Sigmoid colon (tissue), 7 donors: ENCODE results near the gene KMT2E. TPM values are rescaled to one million over a fixed set of nuclear protein-coding genes. Genes with fewer than 3 reads are reported as not detected.

ENCODE experiments used
- DNase-seq: peaks from one replicate; pipeline ENCODE4 v3.0.0-alpha.2; 2019
- H3K27ac ChIP-seq, 4 donors: fragments of 200-600 bp; sonication (generic); one replicate each; pipeline ENCODE4 v1.5.1; 2016 to 2019; ENCODE audit warnings: mild to moderate bottlenecking in 1 of 4
- H3K27me3 ChIP-seq, 3 donors: fragments of 200-600 bp; sonication (generic); one replicate each; pipeline ENCODE4 v1.5.1; 2019; ENCODE audit warnings: mild to moderate bottlenecking in 1 of 3
- H3K36me3 ChIP-seq, 4 donors: fragments of 200-600 bp; sonication (generic); one replicate each; pipeline ENCODE4 v1.5.1; 2016 to 2019
- H3K4me1 ChIP-seq, 4 donors: fragments of 200-600 bp; sonication (generic); one replicate each; pipeline ENCODE4 v1.5.1; 2017 to 2019
- H3K4me3 ChIP-seq, 4 donors: fragments of 200-600 bp; sonication (generic); one replicate each; pipeline ENCODE4 v1.5.1; 2017 to 2019; ENCODE audit warnings: mild to moderate bottlenecking in 2 of 4, moderate library complexity in 1 of 4
- H3K9me3 ChIP-seq, 4 donors: fragments of 200-600 bp in 3 of 4; sonication (generic) in 3 of 4; one replicate each; pipeline versions ENCODE4 v1.5.1 to v1.6.1; 2013 to 2019
- CTCF ChIP-seq, 4 experiments: fragments of 450-650 bp in 3 of 4; fragments of 200-600 bp in 1 of 4; IDR thresholded peaks; one replicate each; pipeline ENCODE4 v1.5.1; 2016 to 2019; ENCODE audit warnings: antibody characterized with exemption in 4 of 4, mild to moderate bottlenecking in 3 of 4, moderate library complexity in 2 of 4
- EP300 ChIP-seq, 4 donors: sonication (generic); formaldehyde crosslinking; IDR thresholded peaks; one replicate each; pipeline ENCODE4 v1.6.1; 2017; ENCODE audit warnings: antibody characterized with exemption in 4 of 4
- POLR2A ChIP-seq, 2 donors: fragments of 450-650 bp; IDR thresholded peaks; one replicate each; pipeline ENCODE4 v1.6.1; 2016; ENCODE audit warnings: antibody characterized with exemption in 2 of 2, mild to moderate bottlenecking in 2 of 2, moderate library complexity in 2 of 2
- POLR2AphosphoS5 ChIP-seq, 4 donors: sonication (generic); formaldehyde crosslinking; IDR thresholded peaks; one replicate each; pipeline ENCODE4 v1.6.1; 2017; ENCODE audit warnings: antibody characterized with exemption in 4 of 4
- WGBS, 2 donors: extraction: QIAGEN DNeasy Blood & Tissue Kit; methylation state at CpG; one replicate each; pipeline ENCODE4 v1.1.7; 2013; 5-methylcytosine and 5-hydroxymethylcytosine counted together
- intact Hi-C: fragments of 100-400 bp; cut with DNase I; formaldehyde crosslinking; loops from one replicate; pipeline ENCODE4 v1.15.1; 2023
- polyA plus RNA-seq, 3 donors: library from polyadenylated mRNA; stranded (reverse); fragments of 200-250 nt; gene quantifications; one replicate each; pipeline ENCODE4 v1.2.3, GENCODE V29; 2013
- total RNA-seq, 4 donors: library from RNA; depleted of rRNA; stranded (reverse); fragments of >200 nt; gene quantifications; one replicate each; pipeline ENCODE4 v1.1.0, GENCODE V29; 2016
- donor health status: healthy with polysubstance abuse.
- donor health status: Bipolar disorder and iron deficiency.
- donor health status: healthy.

Gene KMT2E
- total and polyA plus RNA-seq, 7 donors, result 20.6 to 109 (median 84.7) TPM

GRCh38 chr7:105156731-105157130 lies 142.7 kb downstream of the KMT2E start:
- Histone ChIP-seq H3K36me3 (no peaks in the 10 kb centered on the region), H3K9me3 (no peaks in the 10 kb centered on the region), H3K4me1 (peaks cover 0 to 8% (median 6%) of the 10 kb centered on the region in 4 donors), H3K27me3 (no peaks in the 10 kb centered on the region), H3K27ac (no peak overlapping the region), H3K4me3 (no peak overlapping the region)
- no peak for DNase-seq
- TF ChIP-seq POLR2A (IDR thresholded peaks at IDR 0.05) (no peak), EP300 (IDR thresholded peaks at IDR 0.05) (no peak), POLR2AphosphoS5 (IDR thresholded peaks at IDR 0.05) (no peak), CTCF (IDR thresholded peaks at IDR 0.05) (no peak)
- WGBS, 2 donors, result 95 to 96% methylated on average over 2 of the region's 2 CpGs
- intact Hi-C loops, result loop anchor here (10.0 kb wide), 2 partner anchors 268 to 338 kb away; no protein-coding TSS in a partner anchor

DNA sequence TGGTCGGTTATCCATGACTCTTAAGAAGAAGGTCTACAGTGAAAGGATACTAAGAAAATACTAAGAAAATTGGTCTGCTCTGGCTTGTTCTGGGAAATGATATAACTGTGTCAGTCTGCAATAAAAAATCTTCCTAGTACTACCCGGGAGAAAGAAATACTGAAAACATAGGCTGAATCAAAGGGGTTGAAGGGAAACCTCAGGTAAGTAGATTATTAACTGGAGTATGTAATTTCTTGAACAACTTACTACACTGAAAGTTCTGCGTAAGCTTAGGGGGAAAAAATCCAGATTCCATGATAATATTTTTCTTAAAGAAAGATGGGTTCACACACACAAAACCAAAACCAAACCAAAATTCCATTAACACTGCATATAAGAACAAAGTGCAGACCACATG lies 143.3 kb downstream of the KMT2E start:
- Histone ChIP-seq H3K9me3 (no peaks in the 10 kb centered on the region), H3K27ac (no peak overlapping the region), H3K4me3 (no peak overlapping the region), H3K36me3 (no peaks in the 10 kb centered on the region), H3K4me1 (peaks cover 0 to 8% (median 6%) of the 10 kb centered on the region in 4 donors), H3K27me3 (no peaks in the 10 kb centered on the region)
- intact Hi-C loops, result loop anchor here (10.0 kb wide), 2 partner anchors 268 to 338 kb away; no protein-coding TSS in a partner anchor
- 82 to 88% methylated on average over 3 of the region's 3 CpGs for WGBS, 2 donors
- TF ChIP-seq POLR2A (IDR thresholded peaks at IDR 0.05), result no peak
- TF ChIP-seq CTCF (IDR thresholded peaks at IDR 0.05), result no peak
- TF ChIP-seq EP300 (IDR thresholded peaks at IDR 0.05), result no peak
- no peak for TF ChIP-seq POLR2AphosphoS5 (IDR thresholded peaks at IDR 0.05)
- DNase-seq, result no peak

- DNase-seq, result no peak
- Histone ChIP-seq H3K36me3 (peaks cover 0 to 15% (median 6%) of the 10 kb centered on the region in 4 donors), H3K4me1 (peaks cover 0 to 2% (median under 1%) of the 10 kb centered on the region in 4 donors), H3K27me3 (no peaks in the 10 kb centered on the region), H3K27ac (no peak overlapping the region), H3K9me3 (no peaks in the 10 kb centered on the region), H3K4me3 (no peak overlapping the region)
- WGBS, 2 donors, result 58 to 91% methylated on average over 1 of the region's 1 CpG
- TF ChIP-seq CTCF (IDR thresholded peaks at IDR 0.05) (no peak), POLR2AphosphoS5 (IDR thresholded peaks at IDR 0.05) (no peak), EP300 (IDR thresholded peaks at IDR 0.05) (no peak), POLR2A (IDR thresholded peaks at IDR 0.05) (no peak)
- intact Hi-C loops, result no loop called here
These were observed 147.4 kb downstream of the KMT2E start for GRCh38 chr7:105161366-105161765.
